GM23338 (cell line): ENCODE measurements around the gene SPRED3. TPM values are rescaled to one million over a fixed set of nuclear protein-coding genes. Genes with fewer than 3 reads are reported as not detected.
A peak's percentile ranks its signal among the peaks of the same experiment; 100 is the strongest.

Source experiments
- ATAC-seq: fragments of 200-7000 bp; cut with Tn5 transposase; 3 replicates; pipeline ENCODE4 v1.9.1; 2020
- DNase-seq: peaks from one replicate; pipeline ENCODE4 v3.0.0-alpha.2; 2015; ENCODE audit warnings: low spot score
- H2AFZ ChIP-seq: fragments of 200-600 bp; sonication (generic); 2 replicates; pipeline ENCODE4 v1.8.0; 2016; ENCODE audit warnings: antibody characterized with exemption, mild to moderate bottlenecking, moderate library complexity
- H3F3A ChIP-seq: fragments of 200-600 bp; sonication (generic); replicated peaks from 2 replicates; pipeline ENCODE4 v1.8.0; 2017; ENCODE audit warnings: antibody characterized with exemption, mixed run types, low read depth
- H3K27ac ChIP-seq: fragments of 200-600 bp; sonication (generic); 2 replicates; pipeline ENCODE4 v1.6.1; 2016; ENCODE audit warnings: low read depth
- H3K27me3 ChIP-seq: fragments of 200-600 bp; sonication (generic); 2 replicates; pipeline ENCODE4 v1.8.0; 2016; ENCODE audit warnings: mild to moderate bottlenecking, mixed run types, moderate library complexity; ENCODE audit not compliant: insufficient read depth
- H3K36me3 ChIP-seq: fragments of 200-600 bp; sonication (generic); 2 replicates; pipeline ENCODE4 v1.8.0; 2016; ENCODE audit warnings: mild to moderate bottlenecking; ENCODE audit not compliant: insufficient read depth
- H3K4me1 ChIP-seq: fragments of 200-600 bp; sonication (generic); 2 replicates; pipeline ENCODE4 v1.8.0; 2016; ENCODE audit warnings: mild to moderate bottlenecking, moderate library complexity; ENCODE audit not compliant: insufficient read depth
- H3K4me2 ChIP-seq: fragments of 200-600 bp; sonication (generic); 2 replicates; pipeline ENCODE4 v1.7.1; 2017; ENCODE audit warnings: mixed run types
- H3K4me3 ChIP-seq: fragments of 200-600 bp; sonication (generic); 2 replicates; pipeline ENCODE4 v1.6.1; 2016; ENCODE audit warnings: mixed run types
- H3K79me2 ChIP-seq: fragments of 200-600 bp; sonication (generic); replicated peaks from 2 replicates; pipeline ENCODE4 v1.8.0; 2017; ENCODE audit warnings: mild to moderate bottlenecking; ENCODE audit not compliant: insufficient read depth
- H3K9me2 ChIP-seq: fragments of 200-600 bp; sonication (generic); 2 replicates; pipeline ENCODE4 v1.8.0; 2017; ENCODE audit not compliant: insufficient read depth
- H4K20me1 ChIP-seq: fragments of 200-600 bp; sonication (generic); replicated peaks from 2 replicates; pipeline ENCODE4 v1.8.0; 2017; ENCODE audit warnings: mild to moderate bottlenecking; ENCODE audit not compliant: insufficient read depth
- H3K27ac Mint-ChIP-seq: 2 replicates; pipeline ENCODE4 v1.8.0; 2020; ENCODE audit warnings: inconsistent platforms, mild to moderate bottlenecking, moderate library complexity, mixed read lengths
- H3K27me3 Mint-ChIP-seq: 3 replicates; pipeline ENCODE4 v1.8.0; 2022; ENCODE audit warnings: low read depth, mild to moderate bottlenecking, moderate library complexity, mixed read lengths, inconsistent platforms; ENCODE audit not compliant: insufficient read depth, poor library complexity
- H3K36me3 Mint-ChIP-seq: 3 replicates; pipeline ENCODE4 v1.8.0; 2021; ENCODE audit warnings: low read depth, mild to moderate bottlenecking, inconsistent platforms, moderate library complexity, mixed read lengths
- H3K4me1 Mint-ChIP-seq: 3 replicates; pipeline ENCODE4 v1.8.0; 2020; ENCODE audit warnings: mild to moderate bottlenecking, inconsistent platforms, mixed read lengths
- H3K4me3 Mint-ChIP-seq: 3 replicates; pipeline ENCODE4 v1.8.0; 2021; ENCODE audit warnings: moderate library complexity, mild to moderate bottlenecking, inconsistent platforms, mixed read lengths
- H3K9me3 Mint-ChIP-seq: 3 replicates; pipeline ENCODE4 v1.8.0; 2020; ENCODE audit warnings: moderate library complexity, mild to moderate bottlenecking, inconsistent platforms, mixed read lengths
- CREB1 ChIP-seq: fragments of 250-450 bp; sonication (Bioruptor Pico); IDR thresholded peaks from 2 replicates; pipeline ENCODE4 v1.5.0; 2020; ENCODE audit warnings: low read depth, mild to moderate bottlenecking, moderate library complexity
- ETS1 ChIP-seq: IDR thresholded peaks from 2 replicates; pipeline ENCODE4 v1.6.1; 2016; ENCODE audit warnings: antibody characterized with exemption
- EZH2 ChIP-seq: fragments of 200-600 bp; sonication (generic); IDR thresholded peaks from one replicate; pipeline ENCODE4 v1.8.0; 2017; ENCODE audit warnings: antibody characterized with exemption, mild to moderate bottlenecking, low read depth; ENCODE audit not compliant: unreplicated experiment
- EZH2phosphoT487 ChIP-seq: fragments of 200-600 bp; sonication (generic); IDR thresholded peaks from one replicate; pipeline ENCODE4 v1.8.1; 2018; ENCODE audit warnings: antibody characterized with exemption; ENCODE audit not compliant: unreplicated experiment
- JUNB ChIP-seq: IDR thresholded peaks from one replicate; pipeline ENCODE4 v1.6.1; 2016; ENCODE audit warnings: antibody characterized with exemption; ENCODE audit not compliant: unreplicated experiment
- POLR2AphosphoS5 ChIP-seq: IDR thresholded peaks from 2 replicates; pipeline ENCODE4 v1.6.1; 2016; ENCODE audit warnings: antibody characterized with exemption, low read depth
- REST ChIP-seq: IDR thresholded peaks from one replicate; pipeline ENCODE4 v1.6.1; 2018; ENCODE audit warnings: antibody characterized with exemption; ENCODE audit not compliant: unreplicated experiment
- STAT1 ChIP-seq: IDR thresholded peaks from one replicate; pipeline ENCODE4 v1.6.1; 2016; ENCODE audit warnings: antibody characterized with exemption; ENCODE audit not compliant: unreplicated experiment
- ZNF114 ChIP-seq: fragments of 250-450 bp; sonication (Bioruptor Pico); IDR thresholded peaks from 2 replicates; pipeline ENCODE4 v1.5.0; 2020; ENCODE audit warnings: mild to moderate bottlenecking, moderate library complexity
- ZNF331 ChIP-seq: fragments of 250-450 bp; sonication (Bioruptor Pico); IDR thresholded peaks from 2 replicates; pipeline ENCODE4 v1.5.0; 2020; ENCODE audit warnings: low read depth, mild to moderate bottlenecking, moderate library complexity
- ZNF462 ChIP-seq: fragments of 250-450 bp; sonication (Bioruptor Pico); IDR thresholded peaks from 2 replicates; pipeline ENCODE4 v1.5.0; 2020; ENCODE audit warnings: mild to moderate bottlenecking, moderate library complexity
- polyA plus RNA-seq: library from polyadenylated mRNA; unstranded; fragments of >200 nt; fragmentation: Nextera tagmentation; extraction: Ambion mirVana; gene quantifications from 2 replicates; pipeline ENCODE4 v1.2.1, GENCODE V29; 2016
- total RNA-seq: library from RNA; depleted of rRNA; stranded (reverse); fragments of >200 nt; shearing (Covaris generic); gene quantifications from 2 replicates; pipeline ENCODE4 v1.2.3, GENCODE V29; 2014

The SPRED3 gene
- total and polyA plus RNA-seq, 2 experiments from 2014 or later = 3.9 to 11.6 TPM

GRCh38 chr19:38401148-38401547, 12.7 kb downstream of the SPRED3 start:
- Histone ChIP-seq H3K27ac (no peak overlapping the region), H3K4me1 (no peaks in the 10 kb centered on the region), H4K20me1 (no peaks in the 10 kb centered on the region; the same call in 1 of the 2 replicates), H3K36me3 (no peaks in the 10 kb centered on the region), H3K4me2 (no peak overlapping the region), H3F3A (0 out of 2 replicates have a peak, but pooled peaks cover 4% of the 10 kb centered on the region), H3K27me3 (peaks cover 65% of the 10 kb centered on the region), H3K79me2 (no peaks in the 10 kb centered on the region), H2AFZ (no peak overlapping the region), H3K4me3 (no peak overlapping the region), H3K9me2 (peaks cover 6% of the 10 kb centered on the region; the same call in 1 of the 2 replicates)
- H3K36me3 Mint-ChIP-seq = peaks cover 8% of the 10 kb centered on the region
- no peak overlapping the region for H3K4me3 Mint-ChIP-seq
- H3K9me3 Mint-ChIP-seq = peaks cover 4% of the 10 kb centered on the region; the same call in 2 of the 3 replicates
- 0 out of 3 replicates have a peak, but pooled peaks cover 6% of the 10 kb centered on the region for H3K4me1 Mint-ChIP-seq
- H3K27me3 Mint-ChIP-seq = peaks cover 56% of the 10 kb centered on the region
- DNase-seq = peak; percentile 20
- H3K27ac Mint-ChIP-seq = no peak overlapping the region
- no peak for TF ChIP-seq ZNF331
- no peak for TF ChIP-seq JUNB
- no peak for TF ChIP-seq STAT1
- no peak for ATAC-seq

GRCh38 chr19:38402623-38402966, 14.1 kb downstream of the SPRED3 start:
- no peak overlapping the region for H3K27ac Mint-ChIP-seq
- Histone ChIP-seq H3F3A (no peaks in the 10 kb centered on the region), H3K4me3 (peak overlapping the region; percentile 42), H2AFZ (no peak overlapping the region), H3K27me3 (peaks cover 50% of the 10 kb centered on the region), H3K4me2 (peak overlapping the region; percentile 73), H3K79me2 (no peaks in the 10 kb centered on the region), H3K27ac (no peak overlapping the region), H3K36me3 (no peaks in the 10 kb centered on the region), H4K20me1 (no peaks in the 10 kb centered on the region; the same call in 1 of the 2 replicates), H3K4me1 (no peaks in the 10 kb centered on the region), H3K9me2 (no peaks in the 10 kb centered on the region)
- H3K27me3 Mint-ChIP-seq = peaks cover 41% of the 10 kb centered on the region
- ATAC-seq = no peak
- H3K4me3 Mint-ChIP-seq = peak overlapping the region; percentile 67
- H3K9me3 Mint-ChIP-seq = no peaks in the 10 kb centered on the region; the same call in 2 of the 3 replicates
- no peaks in the 10 kb centered on the region; the same call in 2 of the 3 replicates for H3K36me3 Mint-ChIP-seq
- 0 out of 3 replicates have a peak, but pooled peaks cover 6% of the 10 kb centered on the region for H3K4me1 Mint-ChIP-seq
- DNase-seq = no peak
- TF ChIP-seq ZNF462 (CRISPR knock-in tag) (no peak), ETS1 (no peak; the same call in 1 of the 2 replicates), POLR2AphosphoS5 (no peak; the same call in 1 of the 2 replicates), REST (no peak), STAT1 (no peak), EZH2 (no peak), EZH2phosphoT487 (no peak), CREB1 (CRISPR knock-in tag) (no peak), ZNF114 (CRISPR knock-in tag) (no peak), JUNB (no peak)
